Measurements from ENCODE around the gene MORC3. TPM values are rescaled to one million over a fixed set of nuclear protein-coding genes. Genes with fewer than 3 reads are reported as not detected.

MORC3 gene
- total and polyA plus RNA-seq, 9 of the 15 experiments (the other 6 are each of a cell fraction or from before 2014, with no cell fraction given), result 12.7 to 53.7 (median 36.0) TPM

DNA sequence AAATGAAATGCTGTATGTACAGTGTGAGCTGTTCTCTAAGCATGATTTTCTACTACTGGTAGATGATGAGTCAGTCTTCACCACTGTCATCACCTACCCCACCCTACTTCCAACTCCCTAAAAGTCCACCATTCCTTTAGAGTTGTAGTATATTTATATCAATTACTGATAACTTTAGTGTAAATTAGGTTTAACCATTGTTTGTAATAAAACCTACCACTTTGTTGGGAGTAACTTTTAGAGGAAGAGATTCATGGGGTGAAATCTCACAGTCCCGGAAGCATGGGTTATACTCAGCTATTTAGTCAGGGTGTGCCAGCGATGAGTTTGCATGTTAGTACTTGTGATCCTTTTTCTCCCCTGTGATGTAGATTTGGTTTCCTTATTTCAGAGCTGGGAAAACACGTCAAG lies 17.1 kb downstream of the MORC3 start (continued):
- TF ChIP-seq, protein P1, sequence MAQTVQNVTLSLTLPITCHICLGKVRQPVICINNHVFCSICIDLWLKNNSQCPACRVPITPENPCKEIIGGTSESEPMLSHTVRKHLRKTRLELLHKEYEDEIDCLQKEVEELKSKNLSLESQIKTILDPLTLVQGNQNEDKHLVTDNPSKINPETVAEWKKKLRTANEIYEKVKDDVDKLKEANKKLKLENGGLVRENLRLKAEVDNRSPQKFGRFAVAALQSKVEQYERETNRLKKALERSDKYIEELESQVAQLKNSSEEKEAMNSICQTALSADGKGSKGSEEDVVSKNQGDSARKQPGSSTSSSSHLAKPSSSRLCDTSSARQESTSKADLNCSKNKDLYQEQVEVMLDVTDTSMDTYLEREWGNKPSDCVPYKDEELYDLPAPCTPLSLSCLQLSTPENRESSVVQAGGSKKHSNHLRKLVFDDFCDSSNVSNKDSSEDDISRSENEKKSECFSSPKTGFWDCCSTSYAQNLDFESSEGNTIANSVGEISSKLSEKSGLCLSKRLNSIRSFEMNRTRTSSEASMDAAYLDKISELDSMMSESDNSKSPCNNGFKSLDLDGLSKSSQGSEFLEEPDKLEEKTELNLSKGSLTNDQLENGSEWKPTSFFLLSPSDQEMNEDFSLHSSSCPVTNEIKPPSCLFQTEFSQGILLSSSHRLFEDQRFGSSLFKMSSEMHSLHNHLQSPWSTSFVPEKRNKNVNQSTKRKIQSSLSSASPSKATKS (CRISPR knock-in tag; IDR thresholded peaks at IDR 0.05), result no peak
- TF ChIP-seq, protein P2, sequence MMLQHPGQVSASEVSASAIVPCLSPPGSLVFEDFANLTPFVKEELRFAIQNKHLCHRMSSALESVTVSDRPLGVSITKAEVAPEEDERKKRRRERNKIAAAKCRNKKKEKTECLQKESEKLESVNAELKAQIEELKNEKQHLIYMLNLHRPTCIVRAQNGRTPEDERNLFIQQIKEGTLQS (IDR thresholded peaks at IDR 0.05), result peak; percentile 79
- TF ChIP-seq, protein P2 (CRISPR knock-in tag; conservative IDR thresholded peaks at IDR 0.05), result no peak; the same call in 1 of the 2 replicates
- TF ChIP-seq MEIS2 (IDR thresholded peaks at IDR 0.05; ENCODE audit: partially characterized antibody) (peak; percentile 62), FOSL1 (tag; conservative IDR thresholded peaks at IDR 0.05) (peak; percentile 91), GMEB1 (CRISPR knock-in tag; IDR thresholded peaks at IDR 0.05) (no peak), FOXJ3 (CRISPR knock-in tag; IDR thresholded peaks at IDR 0.05) (no peak), TAF1 (IDR thresholded peaks at IDR 0.05; ENCODE audit: control insufficient read depth, extremely low read depth, insufficient read depth, low read length, severe bottlenecking) (no peak), IRF2 (CRISPR knock-in tag; IDR thresholded peaks at IDR 0.05) (no peak), NFIC (IDR thresholded peaks at IDR 0.05) (no peak), ZBTB7A (IDR thresholded peaks at IDR 0.05; ENCODE audit: borderline replicate concordance, control insufficient read depth, low read depth, low read length) (no peak), THRA (IDR thresholded peaks at IDR 0.05) (no peak), NR2F6 (CRISPR knock-in tag; IDR thresholded peaks at IDR 0.05) (no peak), ZBED1 (IDR thresholded peaks at IDR 0.05) (no peak), ZZZ3 (IDR thresholded peaks at IDR 0.05) (no peak)
